OCI-LY7 (cell line): ENCODE results near the gene TNPO2. TPM values are rescaled to one million over a fixed set of nuclear protein-coding genes. Genes with fewer than 3 reads are reported as not detected.

Experiments used
- BruUV-seq: library from RNA; stranded (reverse); fragments of 400-500 nt; replicated peaks from 2 replicates; lab custom pipeline; 2021; lab: Mats Ljungman, UMichigan
- CTCF ChIA-PET: fragments of 300-600 bp; sonication (Branson Sonifier 250); formaldehyde crosslinking; loops from one replicate; lab custom pipeline; 2022; ENCODE audit warnings: antibody characterized with exemption; ENCODE audit not compliant: unreplicated experiment; lab: Charles Lee
- POLR2A ChIA-PET: fragments of 300-600 bp; sonication (Branson Sonifier 250); formaldehyde crosslinking; loops from one replicate; lab custom pipeline; 2022; ENCODE audit warnings: antibody characterized with exemption; lab: Charles Lee
- DNase-seq: peaks from one replicate; pipeline ENCODE4 v3.0.0-alpha.2; 2015; ENCODE audit warnings: low spot score
- H2AFZ ChIP-seq: fragments of 200-600 bp; sonication (generic), shearing (Covaris generic); 2 replicates; pipeline ENCODE4 v1.6.1; 2014; ENCODE audit warnings: mild to moderate bottlenecking, antibody characterized with exemption, low read length, moderate library complexity
- H3K27ac ChIP-seq: fragments of 200-600 bp; sonication (generic); 2 replicates; pipeline ENCODE4 v1.5.1; 2014; ENCODE audit warnings: mixed run types, low read depth, mild to moderate bottlenecking, moderate library complexity, low read length, inconsistent platforms; ENCODE audit not compliant: poor library complexity, severe bottlenecking
- H3K36me3 ChIP-seq: fragments of 200-600 bp; sonication (generic); 2 replicates; pipeline ENCODE4 v1.6.1; 2014; ENCODE audit warnings: mild to moderate bottlenecking, antibody characterized with exemption, low read length, moderate library complexity, mixed read lengths; ENCODE audit not compliant: insufficient read depth
- H3K4me1 ChIP-seq: fragments of 200-600 bp; sonication (generic); 2 replicates; pipeline ENCODE4 v1.5.1; 2014; ENCODE audit warnings: mild to moderate bottlenecking, low read length; ENCODE audit not compliant: insufficient read depth, poor library complexity, severe bottlenecking
- H3K4me2 ChIP-seq: fragments of 200-600 bp; sonication (generic); 2 replicates; pipeline ENCODE4 v1.6.1; 2014; ENCODE audit warnings: mild to moderate bottlenecking, low read length
- H3K4me3 ChIP-seq: fragments of 200-600 bp; sonication (generic); 2 replicates; pipeline ENCODE4 v1.5.1; 2014; ENCODE audit warnings: mild to moderate bottlenecking, low read depth, low read length; ENCODE audit not compliant: poor library complexity, severe bottlenecking
- H3K79me2 ChIP-seq: fragments of 200-600 bp; sonication (generic); 2 replicates; pipeline ENCODE4 v1.6.1; 2016; ENCODE audit warnings: low read depth, mild to moderate bottlenecking, low read length, moderate library complexity, mixed read lengths; ENCODE audit not compliant: insufficient read depth
- H3K9me2 ChIP-seq: fragments of 200-600 bp; sonication (generic); 2 replicates; pipeline ENCODE4 v1.6.1; 2016; ENCODE audit warnings: mild to moderate bottlenecking, low read length, mixed read lengths; ENCODE audit not compliant: insufficient read depth
- H3K9me3 ChIP-seq: fragments of 200-600 bp; sonication (generic); 2 replicates; pipeline ENCODE4 v1.6.1; 2014; ENCODE audit warnings: mild to moderate bottlenecking, mixed run types, low read length, mixed read lengths
- H4K20me1 ChIP-seq: fragments of 200-600 bp; sonication (generic); 2 replicates; pipeline ENCODE4 v1.6.1; 2014; ENCODE audit warnings: mild to moderate bottlenecking, antibody characterized with exemption, low read length, moderate library complexity, mixed read lengths; ENCODE audit not compliant: insufficient read depth
- EZH2phosphoT487 ChIP-seq: fragments of 200-600 bp; sonication (generic); IDR thresholded peaks from 2 replicates; pipeline ENCODE4 v1.6.1; 2018; ENCODE audit warnings: low read depth, borderline replicate concordance, mild to moderate bottlenecking, mixed run types, antibody characterized with exemption, low read length, moderate library complexity, mixed read lengths
- intact Hi-C: fragments of 100-400 bp; cut with micrococcal nuclease; formaldehyde crosslinking; loops from one replicate; pipeline ENCODE4 v1.10.0; 2022; ENCODE audit not compliant: unreplicated experiment
- total RNA-seq, 2 experiments: library from RNA; depleted of rRNA in 1 of 2; stranded (reverse); fragments of >200 nt in 1 of 2; shearing (Covaris generic) in 1 of 2; gene quantifications; 2 replicates each; pipeline ENCODE4 v1.2.3, GENCODE V29; 2014 to 2022
- TF ChIP-seq, protein P1 (sequence below): fragments of 200-600 bp; sonication (generic); conservative IDR thresholded peaks from 2 replicates; pipeline ENCODE4 v1.5.1; 2014; ENCODE audit warnings: mild to moderate bottlenecking, antibody characterized with exemption, low read length, moderate library complexity, mixed read lengths

Gene TNPO2
- total RNA-seq, 2 experiments from 2014 or later: 47.3 to 120 TPM

DNA sequence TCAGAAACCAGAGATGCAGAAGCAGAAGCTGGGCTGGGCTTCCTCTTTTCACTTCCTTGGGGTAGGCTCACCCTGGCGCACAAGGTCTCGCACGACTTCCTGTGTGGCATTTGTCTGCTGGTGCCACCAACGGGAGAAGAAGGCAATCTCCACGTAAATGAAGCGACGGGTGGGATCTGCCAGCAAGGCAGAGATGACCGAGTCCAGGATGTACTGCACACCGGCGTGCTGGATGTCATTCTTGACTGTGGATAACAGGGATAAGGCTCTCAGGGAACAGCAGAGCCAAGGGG lies 58.5 kb downstream of the TNPO2 start:
- Histone ChIP-seq H2AFZ (peak overlapping the region; percentile 49; the same call in 1 of the 2 replicates), H4K20me1 (no peaks in the 10 kb centered on the region)

DNA sequence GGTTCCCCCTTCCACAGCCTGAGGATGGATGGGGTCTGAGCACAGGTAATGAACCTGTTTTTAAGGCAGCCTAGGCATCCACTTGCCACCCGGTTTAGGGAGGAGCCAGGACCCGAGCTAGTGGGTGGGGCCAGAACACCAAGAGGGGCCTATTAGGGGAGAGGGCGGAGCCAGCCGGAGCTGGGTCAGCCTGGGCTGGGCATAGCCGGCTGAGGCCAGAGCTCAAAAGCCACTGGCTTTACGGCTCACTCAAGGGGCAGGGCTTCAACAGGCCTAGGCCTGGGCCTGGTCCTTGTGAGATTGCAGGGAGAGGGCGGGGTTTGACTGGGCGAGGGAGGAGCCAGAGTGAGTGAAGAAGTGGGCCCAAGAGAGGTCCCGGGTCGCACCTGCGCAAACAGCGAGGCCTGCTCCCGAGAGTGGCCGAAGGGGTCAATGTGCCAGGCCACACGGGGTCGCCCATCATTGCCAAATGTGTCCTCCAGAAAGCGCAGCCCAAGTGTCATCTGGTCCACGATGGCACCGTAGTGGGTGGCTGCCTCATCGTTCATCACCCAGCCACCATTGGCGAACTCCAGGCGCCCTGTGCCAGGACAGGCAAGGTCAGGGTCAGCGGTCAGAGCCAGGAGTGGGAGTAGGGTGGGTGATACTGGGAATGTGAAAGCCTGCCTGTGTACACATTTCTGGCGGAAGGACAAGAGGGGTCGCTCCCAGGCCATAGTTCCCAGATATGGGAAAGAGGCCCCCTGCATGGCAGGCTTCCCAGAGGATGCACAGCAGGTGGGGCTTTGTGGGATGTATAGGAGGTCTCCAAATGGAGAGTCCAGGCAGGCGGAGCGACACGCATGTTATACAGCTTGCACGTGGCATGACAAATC lies 59.1 kb downstream of the TNPO2 start:
- Histone ChIP-seq H3K9me3 (no peaks in the 10 kb centered on the region), H3K4me1 (peaks cover 36% of the 10 kb centered on the region), H3K9me2 (no peaks in the 10 kb centered on the region), H4K20me1 (no peaks in the 10 kb centered on the region), H3K36me3 (peaks cover 43% of the 10 kb centered on the region), H3K27ac (peak overlapping the region; percentile 71), H2AFZ (peak overlapping the region; percentile 49; the same call in 1 of the 2 replicates), H3K79me2 (peaks cover 17% of the 10 kb centered on the region; the same call in 1 of the 2 replicates), H3K4me2 (peak overlapping the region; percentile 90), H3K4me3 (peak overlapping the region; percentile 85)
- intact Hi-C loops: loop anchor here (1.0 to 2.0 kb wide), 2 partner anchors 54 to 100 kb away; partner anchors contain the start of genes ZNF490 and ZNF791
- TF ChIP-seq, protein P1, sequence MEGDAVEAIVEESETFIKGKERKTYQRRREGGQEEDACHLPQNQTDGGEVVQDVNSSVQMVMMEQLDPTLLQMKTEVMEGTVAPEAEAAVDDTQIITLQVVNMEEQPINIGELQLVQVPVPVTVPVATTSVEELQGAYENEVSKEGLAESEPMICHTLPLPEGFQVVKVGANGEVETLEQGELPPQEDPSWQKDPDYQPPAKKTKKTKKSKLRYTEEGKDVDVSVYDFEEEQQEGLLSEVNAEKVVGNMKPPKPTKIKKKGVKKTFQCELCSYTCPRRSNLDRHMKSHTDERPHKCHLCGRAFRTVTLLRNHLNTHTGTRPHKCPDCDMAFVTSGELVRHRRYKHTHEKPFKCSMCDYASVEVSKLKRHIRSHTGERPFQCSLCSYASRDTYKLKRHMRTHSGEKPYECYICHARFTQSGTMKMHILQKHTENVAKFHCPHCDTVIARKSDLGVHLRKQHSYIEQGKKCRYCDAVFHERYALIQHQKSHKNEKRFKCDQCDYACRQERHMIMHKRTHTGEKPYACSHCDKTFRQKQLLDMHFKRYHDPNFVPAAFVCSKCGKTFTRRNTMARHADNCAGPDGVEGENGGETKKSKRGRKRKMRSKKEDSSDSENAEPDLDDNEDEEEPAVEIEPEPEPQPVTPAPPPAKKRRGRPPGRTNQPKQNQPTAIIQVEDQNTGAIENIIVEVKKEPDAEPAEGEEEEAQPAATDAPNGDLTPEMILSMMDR: no peak
- no peak for TF ChIP-seq EZH2phosphoT487
- DNase-seq: peak; percentile 51
- ChIA-PET CTCF (no interaction called here), POLR2A (no interaction called here)
- BruUV-seq: no TSS peak

More for the DNA sequence above, 58.5 kb downstream of the TNPO2 start:
- ChIA-PET CTCF (no interaction called here), POLR2A (interaction anchor here (1.2 kb wide), 1 partner anchor 52 kb away, joined by 3 read pairs; no protein-coding TSS in a partner anchor)
- Histone ChIP-seq H3K79me2 (peaks cover 23% of the 10 kb centered on the region; the same call in 1 of the 2 replicates), H3K4me2 (peak overlapping the region; percentile 90), H3K9me2 (no peaks in the 10 kb centered on the region), H3K36me3 (peaks cover 39% of the 10 kb centered on the region), H3K4me3 (peak overlapping the region; percentile 85), H3K27ac (peak overlapping the region; percentile 71), H3K9me3 (no peaks in the 10 kb centered on the region), H3K4me1 (peaks cover 37% of the 10 kb centered on the region)
- no TSS peak for BruUV-seq
- TF ChIP-seq EZH2phosphoT487: no peak
- TF ChIP-seq, protein P1: peak; percentile 31; the same call in 1 of the 2 replicates
- intact Hi-C loops: loop anchor here (1.0 to 2.0 kb wide), 2 partner anchors 54 to 101 kb away; partner anchors contain the start of genes ZNF490 and ZNF791
- peak; percentile 92 for DNase-seq

DNA sequence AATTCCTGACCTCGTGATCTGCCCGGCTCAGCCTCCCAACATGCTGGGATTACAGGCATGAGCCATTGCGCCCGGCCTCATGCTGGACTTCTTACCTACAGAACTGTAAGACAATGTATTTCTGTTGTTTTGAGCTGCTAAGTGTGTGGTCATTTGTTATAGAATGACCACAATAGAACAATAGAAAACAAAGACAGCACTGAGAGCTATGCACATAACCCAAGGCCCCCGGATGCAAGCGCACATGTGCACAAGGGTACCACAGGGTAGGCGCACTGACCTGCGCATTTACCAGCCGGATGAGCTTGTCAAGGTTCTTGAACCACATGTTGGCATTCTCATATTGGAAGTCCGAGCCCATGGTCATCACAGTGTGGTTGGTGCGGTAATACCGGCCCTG lies 62.8 kb downstream of the TNPO2 start:
- Histone ChIP-seq H4K20me1 (no peaks in the 10 kb centered on the region), H3K79me2 (peaks cover 3% of the 10 kb centered on the region; the same call in 1 of the 2 replicates), H3K4me3 (no peak overlapping the region), H3K4me1 (peaks cover 18% of the 10 kb centered on the region), H3K27ac (no peak overlapping the region), H3K9me2 (no peaks in the 10 kb centered on the region), H3K36me3 (peaks cover 69% of the 10 kb centered on the region), H2AFZ (no peak overlapping the region), H3K9me3 (no peaks in the 10 kb centered on the region), H3K4me2 (no peak overlapping the region)
- POLR2A ChIA-PET: no interaction called here
- no peak for TF ChIP-seq EZH2phosphoT487
- TF ChIP-seq, protein P1: no peak
- CTCF ChIA-PET: interaction anchor here (0.6 kb wide), 1 partner anchor 102 kb away, joined by 3 read pairs; no protein-coding TSS in a partner anchor
- BruUV-seq: no TSS peak
- intact Hi-C loops: no loop called here
- no peak for DNase-seq
